ENCODE results near the gene NPC1L1.

GRCh38 chr7:44469461-44470134, 71.5 kb downstream of the NPC1L1 start:
- TF ChIP-seq EZH2 (IDR thresholded peaks at IDR 0.05; ENCODE audit: low read length, unreplicated experiment) (no peak), CTCF (conservative IDR thresholded peaks at IDR 0.05; ENCODE audit: low read depth, low read length) (no peak), EZH2phosphoT487 (IDR thresholded peaks at IDR 0.05; ENCODE audit: borderline replicate concordance, low read length) (no peak)
